Measurements from ENCODE around the gene MAD1L1.
A peak's percentile ranks its signal among the peaks of the same experiment; 100 is the strongest.

Gene MAD1L1

GRCh38 chr7:2102375-2102723, 130.4 kb downstream of the MAD1L1 start:
- no peak overlapping the region for H3K4me3 ChIP-seq (ENCODE audit: control insufficient read depth, low read depth, low read length)
- TF ChIP-seq CTCF (conservative IDR thresholded peaks at IDR 0.05; ENCODE audit: control insufficient read depth, insufficient read depth, low read depth, low read length): no peak
- DNase-seq (ENCODE audit: low read depth): no peak

- no peak for DNase-seq (ENCODE audit: low read depth)
- TF ChIP-seq CTCF (conservative IDR thresholded peaks at IDR 0.05; ENCODE audit: control insufficient read depth, insufficient read depth, low read depth, low read length): no peak
- no peak overlapping the region for H3K4me3 ChIP-seq (ENCODE audit: control insufficient read depth, low read depth, low read length)
These were observed 130.9 kb downstream of the MAD1L1 start for GRCh38 chr7:2101630-2102374.

GRCh38 chr7:2100278-2101208, 132.2 kb downstream of the MAD1L1 start:
- TF ChIP-seq CTCF (conservative IDR thresholded peaks at IDR 0.05; ENCODE audit: control insufficient read depth, insufficient read depth, low read depth, low read length): no peak
- no peak for DNase-seq (ENCODE audit: low read depth)
- no peak overlapping the region for H3K4me3 ChIP-seq (ENCODE audit: control insufficient read depth, low read depth, low read length)

GRCh38 chr7:2099048-2099957, 133.4 kb downstream of the MAD1L1 start:
- TF ChIP-seq CTCF (conservative IDR thresholded peaks at IDR 0.05; ENCODE audit: control insufficient read depth, insufficient read depth, low read depth, low read length): peak; percentile 7
- H3K4me3 ChIP-seq (ENCODE audit: control insufficient read depth, low read depth, low read length): no peak overlapping the region
- peak; percentile 71 for DNase-seq (ENCODE audit: low read depth)

- DNase-seq (ENCODE audit: low read depth): no peak
- no peak overlapping the region for H3K4me3 ChIP-seq (ENCODE audit: control insufficient read depth, low read depth, low read length)
- no peak for TF ChIP-seq CTCF (conservative IDR thresholded peaks at IDR 0.05; ENCODE audit: control insufficient read depth, insufficient read depth, low read depth, low read length)
These were observed 134.2 kb downstream of the MAD1L1 start for GRCh38 chr7:2098496-2098895.

- no peak for DNase-seq (ENCODE audit: low read depth)
- no peak for TF ChIP-seq CTCF (conservative IDR thresholded peaks at IDR 0.05; ENCODE audit: control insufficient read depth, insufficient read depth, low read depth, low read length)
These were observed 134.7 kb downstream of the MAD1L1 start for GRCh38 chr7:2098056-2098455.

More at GRCh38 chr7:2098056-2098455, 134.7 kb downstream of the MAD1L1 start:
- H3K4me3 ChIP-seq (ENCODE audit: control insufficient read depth, low read depth, low read length): no peak overlapping the region

Data from fibroblast of mammary gland (primary cell).